Activated naive CD4-positive, alpha-beta T cell treated with anti-CD3 and anti-CD28 coated beads, Interleukin-2, amount 10 ng/mL, durations not matched to agents 7 days and 5 days (primary cell): ENCODE results near the gene CARS1.
A peak's percentile ranks its signal among the peaks of the same experiment; 100 is the strongest.

Source experiments
- CTCF ChIA-PET: fragments of 350-600 bp; sonication (Branson Sonifier 250); formaldehyde crosslinking; loops from one replicate; lab custom pipeline; 2021; ENCODE audit warnings: antibody characterized with exemption; lab: Charles Lee
- DNase-seq: peaks from one replicate; pipeline ENCODE4 v3.0.0-alpha.2; 2020
- H3K27ac Mint-ChIP-seq: one replicate; pipeline ENCODE4 v1.8.0; 2021; ENCODE audit warnings: mild to moderate bottlenecking, moderate library complexity, mixed read lengths
- H3K27me3 Mint-ChIP-seq: one replicate; pipeline ENCODE4 v1.8.0; 2021; ENCODE audit warnings: mild to moderate bottlenecking, mixed read lengths
- H3K36me3 Mint-ChIP-seq: one replicate; pipeline ENCODE4 v1.8.0; 2021; ENCODE audit warnings: mixed read lengths
- H3K4me1 Mint-ChIP-seq: one replicate; pipeline ENCODE4 v1.8.0; 2021; ENCODE audit warnings: mixed read lengths
- H3K4me3 Mint-ChIP-seq: one replicate; pipeline ENCODE4 v1.8.0; 2021; ENCODE audit warnings: mild to moderate bottlenecking, moderate library complexity, mixed read lengths
- H3K9me3 Mint-ChIP-seq: one replicate; pipeline ENCODE4 v1.8.0; 2021; ENCODE audit warnings: mixed read lengths

Gene CARS1

DNA sequence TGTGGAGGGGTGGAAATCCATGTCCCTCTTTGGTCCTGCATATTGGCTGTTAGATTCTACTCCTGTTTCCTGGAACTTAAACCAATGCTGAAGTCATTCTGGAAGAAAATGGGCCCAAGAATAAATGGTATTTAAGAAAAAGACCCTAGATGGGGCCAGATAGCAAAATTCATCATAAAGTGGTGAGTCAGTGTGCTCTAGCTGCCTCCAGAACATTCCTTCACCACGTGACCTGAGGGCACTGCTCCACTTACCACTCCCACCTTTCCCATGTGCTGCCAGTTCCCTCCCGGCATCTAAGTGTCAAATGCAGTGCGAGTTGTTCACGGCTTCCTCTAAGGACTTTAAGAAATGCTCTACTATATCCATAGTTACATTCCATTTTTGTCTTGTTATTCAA is 34.2 kb downstream of the CARS1 start:
- CTCF ChIA-PET, result interaction anchor here (0.6 to 6.2 kb wide), 10 partner anchors 8 to 490 kb away, joined by 3 to 60 read pairs (median 4); no protein-coding TSS in a partner anchor
- Mint-ChIP-seq H3K9me3 (no peaks in the 10 kb centered on the region), H3K27me3 (no peaks in the 10 kb centered on the region), H3K36me3 (peaks cover 59% of the 10 kb centered on the region), H3K4me3 (no peak overlapping the region), H3K27ac (peak overlapping the region; percentile 73), H3K4me1 (peaks cover 51% of the 10 kb centered on the region)
- DNase-seq, result no peak

DNA sequence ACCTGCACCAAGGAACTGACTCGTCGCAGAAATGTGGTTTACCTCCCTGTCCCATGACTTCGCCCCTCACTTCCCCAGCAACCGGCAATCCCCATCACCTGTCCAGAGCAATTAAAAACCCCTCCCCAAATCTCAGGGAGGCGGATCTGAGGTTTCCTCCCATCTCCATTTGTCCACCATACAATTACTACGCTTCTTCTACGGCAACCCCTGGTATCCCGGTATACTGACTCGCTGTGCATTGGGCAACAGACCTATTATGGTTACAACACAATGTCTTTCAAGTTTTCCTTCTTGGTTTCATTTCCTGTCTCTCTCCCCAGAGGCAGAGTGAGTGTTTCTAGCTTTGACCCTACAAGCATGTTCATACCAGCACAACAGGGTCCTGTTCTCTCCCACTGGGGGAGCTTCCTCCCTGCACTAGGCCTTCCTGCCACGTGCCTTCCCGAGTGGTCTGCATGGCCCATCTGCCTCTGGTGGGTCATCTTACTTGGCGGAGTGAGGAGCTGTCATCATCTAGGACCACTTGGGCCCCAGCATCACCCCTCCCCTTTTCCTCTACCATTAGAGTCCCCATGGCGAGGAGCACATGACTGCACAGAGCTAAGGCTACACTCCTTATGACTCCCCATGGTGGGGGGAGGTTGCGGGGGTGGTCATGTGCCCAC is 34.8 kb downstream of the CARS1 start:
- Mint-ChIP-seq H3K4me3 (peak overlapping the region; percentile 25), H3K4me1 (peaks cover 57% of the 10 kb centered on the region), H3K9me3 (no peaks in the 10 kb centered on the region), H3K27ac (peak overlapping the region; percentile 73), H3K27me3 (no peaks in the 10 kb centered on the region), H3K36me3 (peaks cover 62% of the 10 kb centered on the region)
- peak; percentile 44 for DNase-seq
- CTCF ChIA-PET, result interaction anchor here (0.6 to 6.2 kb wide), 12 partner anchors 8 to 490 kb away, joined by 3 to 60 read pairs (median 4); no protein-coding TSS in a partner anchor

- no peaks in the 10 kb centered on the region for H3K9me3 Mint-ChIP-seq
- H3K27ac Mint-ChIP-seq, result no peak overlapping the region
- peak; percentile 64 for DNase-seq
- CTCF ChIA-PET, result interaction anchor here (0.6 to 6.2 kb wide), 16 partner anchors 28 to 488 kb away, joined by 3 to 60 read pairs (median 6); partner anchors contain the start of gene NAP1L4
- peaks cover 64% of the 10 kb centered on the region for H3K36me3 Mint-ChIP-seq
- no peak overlapping the region for H3K4me3 Mint-ChIP-seq
- peaks cover 68% of the 10 kb centered on the region for H3K4me1 Mint-ChIP-seq
- no peaks in the 10 kb centered on the region for H3K27me3 Mint-ChIP-seq
Observed at GRCh38 chr11:3021125-3021524, 36.1 kb downstream of the CARS1 start.

- Mint-ChIP-seq H3K27ac (no peak overlapping the region), H3K36me3 (peaks cover 65% of the 10 kb centered on the region), H3K27me3 (no peaks in the 10 kb centered on the region), H3K4me1 (peaks cover 79% of the 10 kb centered on the region), H3K4me3 (no peak overlapping the region), H3K9me3 (no peaks in the 10 kb centered on the region)
- CTCF ChIA-PET, result interaction anchor here (0.6 to 6.2 kb wide), 10 partner anchors 9 to 132 kb away, joined by 3 to 60 read pairs (median 6); partner anchors contain the start of gene NAP1L4
- DNase-seq, result no peak
Observed at GRCh38 chr11:3020011-3020410, 37.2 kb downstream of the CARS1 start.

- Mint-ChIP-seq H3K27me3 (no peaks in the 10 kb centered on the region), H3K4me3 (no peak overlapping the region), H3K4me1 (peaks cover 91% of the 10 kb centered on the region), H3K9me3 (no peaks in the 10 kb centered on the region), H3K36me3 (peaks cover 64% of the 10 kb centered on the region), H3K27ac (peak overlapping the region; percentile 99)
- CTCF ChIA-PET, result interaction anchor here (6.2 kb wide), 1 partner anchor 43 kb away, joined by 60 read pairs; no protein-coding TSS in a partner anchor
- no peak for DNase-seq
Observed at GRCh38 chr11:3018596-3018995, 38.6 kb downstream of the CARS1 start.

- no peak for DNase-seq
- Mint-ChIP-seq H3K4me1 (peaks cover 89% of the 10 kb centered on the region), H3K27me3 (no peaks in the 10 kb centered on the region), H3K36me3 (peaks cover 58% of the 10 kb centered on the region), H3K9me3 (no peaks in the 10 kb centered on the region), H3K27ac (peak overlapping the region; percentile 99), H3K4me3 (peak overlapping the region; percentile 33)
- CTCF ChIA-PET, result interaction anchor here (0.9 to 2.7 kb wide), 2 partner anchors 73 to 75 kb away, joined by 4 to 10 read pairs; no protein-coding TSS in a partner anchor
Observed at GRCh38 chr11:3016861-3017260, 40.4 kb downstream of the CARS1 start.

DNA sequence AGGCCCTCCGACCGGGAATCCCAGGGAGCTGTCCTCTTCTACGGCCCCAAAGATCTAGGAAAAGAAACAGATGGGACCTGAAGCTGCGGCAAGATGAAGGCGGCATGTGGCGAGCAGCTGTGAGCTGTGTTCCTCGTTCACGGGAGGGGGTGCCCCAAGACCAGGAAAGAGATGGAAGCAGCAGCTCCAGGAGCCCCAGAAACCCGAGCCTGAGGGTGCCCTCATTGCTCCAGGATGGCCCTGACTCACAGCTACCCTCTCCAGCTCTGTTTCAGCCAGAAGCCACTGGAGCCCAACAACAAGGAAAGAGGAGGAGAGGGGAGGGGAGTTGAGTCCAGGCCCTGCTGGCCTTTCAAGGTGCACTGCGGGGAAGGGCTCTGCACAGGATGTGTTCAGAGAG is 41.4 kb downstream of the CARS1 start:
- DNase-seq, result no peak
- Mint-ChIP-seq H3K4me1 (peaks cover 88% of the 10 kb centered on the region), H3K27ac (peak overlapping the region; percentile 99), H3K4me3 (no peak overlapping the region), H3K36me3 (peaks cover 63% of the 10 kb centered on the region), H3K9me3 (no peaks in the 10 kb centered on the region), H3K27me3 (no peaks in the 10 kb centered on the region)
- CTCF ChIA-PET, result interaction anchor here (0.9 to 3.3 kb wide), 9 partner anchors 21 to 123 kb away, joined by 4 to 22 read pairs (median 8); no protein-coding TSS in a partner anchor

DNA sequence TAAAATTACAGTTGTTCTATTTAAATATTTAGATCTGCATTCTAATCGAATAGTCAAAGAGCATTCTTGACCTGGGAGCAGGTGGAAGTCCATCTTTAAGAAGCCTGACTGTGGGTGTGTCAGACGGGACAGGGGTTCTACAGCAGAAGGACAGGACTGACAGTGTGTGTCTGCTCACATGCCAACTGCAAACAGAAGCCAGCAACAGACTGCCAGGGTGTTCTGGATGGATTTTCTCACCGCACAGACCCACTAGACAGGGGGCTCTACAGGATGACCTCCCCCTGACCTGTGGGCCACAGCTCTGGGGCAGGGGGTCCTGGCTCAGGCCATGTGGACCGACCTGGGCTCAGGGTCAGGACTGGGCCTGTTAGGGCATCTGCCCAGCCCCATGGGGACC is 42.3 kb downstream of the CARS1 start:
- H3K4me1 Mint-ChIP-seq, result peaks cover 91% of the 10 kb centered on the region
- CTCF ChIA-PET, result interaction anchor here (0.8 to 3.3 kb wide), 13 partner anchors 8 to 122 kb away, joined by 3 to 22 read pairs (median 8); partner anchors contain the start of gene NAP1L4
- H3K27me3 Mint-ChIP-seq, result no peaks in the 10 kb centered on the region
- peak overlapping the region; percentile 99 for H3K27ac Mint-ChIP-seq
- peak overlapping the region; percentile 39 for H3K4me3 Mint-ChIP-seq
- peaks cover 65% of the 10 kb centered on the region for H3K36me3 Mint-ChIP-seq
- DNase-seq, result peak; percentile 37
- no peaks in the 10 kb centered on the region for H3K9me3 Mint-ChIP-seq

DNA sequence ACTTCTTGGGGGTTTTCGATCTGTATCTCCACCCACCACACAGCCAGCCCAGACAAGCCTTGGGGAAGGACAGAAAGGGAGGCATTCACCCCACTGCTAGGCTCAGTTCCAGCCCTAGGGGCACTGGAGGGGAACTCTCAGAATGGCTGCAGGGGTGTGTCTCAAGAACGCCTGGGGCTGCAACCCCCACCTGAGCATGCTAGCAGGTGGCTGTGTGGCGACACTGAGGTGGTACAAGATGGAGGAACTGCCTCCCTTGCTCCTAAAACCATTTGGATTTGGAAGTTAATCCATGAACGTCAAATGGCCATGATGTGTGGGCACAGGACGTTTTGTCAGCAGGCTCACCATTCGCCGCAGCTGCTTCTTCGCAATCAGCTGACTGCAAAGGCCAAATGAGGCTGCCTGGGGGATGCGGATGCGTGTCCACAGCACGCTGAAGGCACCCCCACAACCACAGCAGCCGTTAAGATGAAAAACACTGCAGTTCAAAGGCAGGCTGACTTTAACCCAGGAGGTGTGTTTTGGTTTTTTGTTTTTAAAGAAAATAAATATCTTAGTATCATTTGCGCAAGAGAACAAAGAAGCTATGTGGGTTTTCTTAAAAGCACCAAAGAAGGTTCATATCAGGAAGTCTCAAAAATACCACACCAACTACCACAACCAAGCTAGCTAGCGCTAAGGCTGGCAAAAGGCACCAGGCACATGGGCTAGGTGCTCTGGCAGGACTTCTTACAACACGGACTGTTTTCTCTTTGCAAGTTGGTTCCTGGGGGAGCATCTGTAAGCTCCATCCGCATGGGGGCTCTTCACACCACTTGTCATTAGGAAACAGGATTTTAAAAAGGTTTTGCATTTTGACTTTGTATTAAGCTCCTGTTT is 42.9 kb downstream of the CARS1 start:
- H3K4me3 Mint-ChIP-seq, result peak overlapping the region; percentile 45
- DNase-seq, result peak; percentile 93
- no peaks in the 10 kb centered on the region for H3K27me3 Mint-ChIP-seq
- H3K9me3 Mint-ChIP-seq, result no peaks in the 10 kb centered on the region
- peaks cover 67% of the 10 kb centered on the region for H3K36me3 Mint-ChIP-seq
- H3K4me1 Mint-ChIP-seq, result peaks cover 95% of the 10 kb centered on the region
- peak overlapping the region; percentile 99 for H3K27ac Mint-ChIP-seq
- CTCF ChIA-PET, result interaction anchor here (0.8 to 3.3 kb wide), 14 partner anchors 9 to 121 kb away, joined by 3 to 22 read pairs (median 6); partner anchors contain the start of gene NAP1L4

- Mint-ChIP-seq H3K27me3 (no peaks in the 10 kb centered on the region), H3K4me3 (no peak overlapping the region), H3K27ac (peak overlapping the region; percentile 99), H3K9me3 (no peaks in the 10 kb centered on the region), H3K4me1 (peaks cover 88% of the 10 kb centered on the region), H3K36me3 (peaks cover 59% of the 10 kb centered on the region)
- DNase-seq, result no peak
- CTCF ChIA-PET, result no interaction called here
Observed at GRCh38 chr11:3011891-3012885, 45.0 kb downstream of the CARS1 start.

- no peaks in the 10 kb centered on the region for H3K27me3 Mint-ChIP-seq
- no peak for DNase-seq
- H3K4me1 Mint-ChIP-seq, result peaks cover 79% of the 10 kb centered on the region
- H3K4me3 Mint-ChIP-seq, result no peak overlapping the region
- H3K27ac Mint-ChIP-seq, result peak overlapping the region; percentile 89
- no peaks in the 10 kb centered on the region for H3K9me3 Mint-ChIP-seq
- CTCF ChIA-PET, result interaction anchor here (0.8 kb wide), 1 partner anchor 34 kb away, joined by 3 read pairs; no protein-coding TSS in a partner anchor
- H3K36me3 Mint-ChIP-seq, result peaks cover 57% of the 10 kb centered on the region
Observed at GRCh38 chr11:3010521-3011275, 46.5 kb downstream of the CARS1 start.

DNA sequence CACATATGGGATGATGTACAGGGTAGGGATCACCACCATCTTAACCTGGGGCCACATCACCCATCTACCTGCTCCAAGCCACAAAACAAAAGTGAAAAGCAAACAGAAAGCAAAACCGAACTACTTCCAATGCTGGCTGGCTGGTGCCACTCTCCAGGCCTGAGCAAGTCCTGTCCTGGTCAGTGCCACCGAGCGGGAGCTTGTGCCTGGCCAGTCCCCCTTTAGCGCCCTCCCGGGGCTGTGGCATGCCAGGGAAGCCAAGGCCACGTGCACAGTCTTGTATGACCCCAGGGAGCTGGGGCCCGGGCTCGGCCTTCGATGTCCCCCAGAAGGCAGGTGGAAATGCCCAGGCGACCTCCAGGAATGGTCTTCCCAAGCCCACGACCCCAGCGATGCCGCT is 47.2 kb downstream of the CARS1 start:
- peak overlapping the region; percentile 89 for H3K27ac Mint-ChIP-seq
- CTCF ChIA-PET, result interaction anchor here (0.8 to 1.2 kb wide), 2 partner anchors 34 kb away, joined by 3 read pairs; no protein-coding TSS in a partner anchor
- peak; percentile 44 for DNase-seq
- no peaks in the 10 kb centered on the region for H3K9me3 Mint-ChIP-seq
- no peaks in the 10 kb centered on the region for H3K27me3 Mint-ChIP-seq
- H3K4me3 Mint-ChIP-seq, result no peak overlapping the region
- H3K4me1 Mint-ChIP-seq, result peaks cover 72% of the 10 kb centered on the region
- H3K36me3 Mint-ChIP-seq, result peaks cover 55% of the 10 kb centered on the region
